GM18502 (cell line): Measurements from ENCODE around the gene CEP170B.
"Not testable (repeated sequence)": the region's sequence is repeated elsewhere in the genome, so short reads cannot be mapped to it uniquely, and the experiment has no call there.

Experiments
- ATAC-seq: cut with Tn5 transposase; IDR thresholded peaks from one replicate; pipeline ENCODE4 v1.9.1; 2021; ENCODE audit warnings: mild to moderate bottlenecking; ENCODE audit not compliant: unreplicated experiment, poor library complexity

CEP170B gene

DNA sequence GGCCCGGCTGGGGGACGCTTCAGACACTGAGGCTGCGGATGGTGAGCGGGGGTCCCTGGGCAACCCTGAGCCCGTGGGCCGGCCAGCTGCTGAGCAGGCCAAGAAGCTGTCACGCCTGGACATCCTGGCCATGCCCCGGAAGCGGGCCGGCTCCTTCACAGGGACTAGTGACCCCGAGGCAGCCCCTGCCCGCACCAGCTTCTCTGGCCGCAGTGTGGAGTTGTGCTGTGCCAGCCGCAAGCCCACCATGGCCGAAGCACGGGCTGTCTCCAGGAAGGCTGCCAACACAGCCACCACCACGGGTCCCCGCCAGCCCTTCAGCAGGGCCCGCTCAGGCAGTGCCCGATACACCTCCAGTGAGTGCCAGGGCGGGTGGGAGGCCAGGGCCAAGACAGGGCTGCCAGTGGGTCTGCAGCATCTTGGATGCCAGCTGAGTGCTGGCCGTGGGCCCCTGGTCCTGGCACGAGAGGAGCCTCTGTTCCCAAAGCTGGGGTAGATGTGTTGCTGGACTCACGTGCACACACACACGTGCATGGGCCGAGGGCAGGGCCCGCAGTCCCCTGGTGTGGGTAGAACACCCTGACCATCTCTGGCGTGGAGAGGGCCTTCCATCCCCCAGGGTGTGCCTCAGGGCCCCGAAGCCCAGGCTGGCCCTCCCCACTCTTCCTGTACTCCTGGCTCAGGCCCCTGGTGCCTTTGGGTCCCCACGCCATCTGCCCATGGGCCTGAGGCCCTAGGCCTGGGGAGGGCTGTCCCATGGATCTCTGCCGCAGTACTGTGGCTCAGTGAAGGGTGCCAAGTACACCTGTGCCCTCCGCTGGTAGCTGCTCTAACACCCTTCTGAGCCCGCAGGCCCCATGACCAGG is 22.8 kb downstream of the CEP170B start:
- no peak for ATAC-seq

DNA sequence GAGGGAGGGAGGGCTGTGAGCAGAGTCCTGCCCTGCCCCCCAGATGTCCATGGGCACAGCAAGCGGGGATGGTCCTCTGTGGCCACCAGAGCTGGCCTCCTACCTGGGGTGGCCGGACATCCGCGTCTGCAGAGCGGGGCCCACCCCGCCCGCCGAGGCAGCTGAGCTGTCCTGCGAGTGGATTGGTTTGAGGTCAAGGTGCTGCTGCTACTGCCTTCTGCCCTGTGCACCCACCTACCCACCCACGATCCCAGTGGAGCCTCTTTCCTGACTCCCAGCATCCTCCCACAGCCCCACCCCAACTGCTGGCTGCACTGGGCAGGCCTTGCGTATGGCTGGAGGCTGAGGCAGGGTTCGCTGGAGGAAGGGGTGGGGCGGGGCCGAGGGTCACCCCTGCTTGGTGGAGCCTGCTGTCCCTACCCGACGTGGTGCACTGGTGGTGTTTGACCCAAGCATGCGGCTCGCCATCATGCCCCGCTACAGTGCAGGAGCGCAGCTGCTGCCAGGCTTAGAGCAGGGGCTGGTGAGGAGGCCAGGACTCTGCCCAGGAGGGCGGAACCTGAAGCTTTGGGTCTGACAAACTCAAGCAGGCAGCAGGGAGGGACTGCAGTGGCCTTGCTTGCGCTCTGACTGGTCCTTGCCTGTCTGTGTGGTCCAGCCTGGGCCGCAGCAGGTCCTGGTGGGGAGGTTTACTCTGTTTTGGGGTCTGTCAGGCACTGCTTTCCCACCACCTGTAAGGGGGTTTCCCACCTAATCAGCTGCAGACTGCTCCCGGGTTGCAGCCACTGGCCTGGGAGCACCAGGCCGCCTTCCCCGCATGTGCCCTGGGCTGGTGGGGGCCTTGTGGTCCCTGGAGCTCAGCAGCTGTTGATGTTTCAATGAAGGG is 23.7 kb downstream of the CEP170B start:
- ATAC-seq, result no peak

DNA sequence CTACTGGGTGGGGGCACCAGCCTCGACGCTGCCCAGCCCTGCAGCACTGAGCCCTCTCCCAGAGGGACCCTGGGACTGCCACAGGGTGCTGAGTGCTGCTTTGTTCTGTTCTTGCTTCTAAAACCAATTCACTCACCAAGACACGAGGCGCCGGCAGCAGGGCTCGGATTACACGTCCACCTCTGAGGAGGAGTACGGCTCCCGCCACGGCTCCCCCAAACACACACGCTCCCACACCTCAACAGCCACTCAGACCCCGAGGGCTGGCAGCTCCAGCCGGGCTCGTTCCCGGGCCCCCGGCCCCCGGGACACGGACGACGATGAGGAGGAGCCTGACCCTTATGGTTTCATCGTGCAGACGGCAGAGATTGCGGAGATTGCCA is 24.3 kb downstream of the CEP170B start:
- ATAC-seq, result no peak

- ATAC-seq, result not testable (repeated sequence)
Measured at GRCh38 chr14:104890292-104890691, 25.2 kb downstream of the CEP170B start.

DNA sequence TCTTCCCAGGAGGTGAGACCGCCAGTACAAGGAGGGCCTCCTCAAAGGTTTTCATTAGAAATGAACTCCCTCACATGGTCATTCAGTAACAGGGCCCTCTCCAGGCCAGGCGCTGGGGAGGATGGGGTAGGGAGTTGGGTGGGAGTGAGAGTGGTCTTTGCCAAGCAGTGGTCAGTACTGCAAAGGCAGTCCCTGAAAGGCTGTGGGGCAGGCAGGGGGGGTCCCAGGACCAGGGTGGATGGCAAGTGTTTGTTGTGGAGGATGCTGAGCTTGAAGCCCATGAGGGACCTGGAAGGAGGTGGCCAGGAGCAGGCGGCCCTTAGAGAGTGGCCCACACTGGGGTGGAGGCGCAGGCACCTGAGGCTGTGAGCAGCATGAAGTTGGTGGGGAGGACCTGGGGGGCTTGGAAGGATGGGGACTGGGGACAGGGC is 26.1 kb downstream of the CEP170B start:
- ATAC-seq, result no peak

- no peak for ATAC-seq
Measured at GRCh38 chr14:104891664-104892530, 26.8 kb downstream of the CEP170B start.

- no peak for ATAC-seq
Measured at GRCh38 chr14:104892531-104893434, 27.7 kb downstream of the CEP170B start.

GRCh38 chr14:104893435-104894207 is 28.6 kb downstream of the CEP170B start:
- ATAC-seq, result no peak

DNA sequence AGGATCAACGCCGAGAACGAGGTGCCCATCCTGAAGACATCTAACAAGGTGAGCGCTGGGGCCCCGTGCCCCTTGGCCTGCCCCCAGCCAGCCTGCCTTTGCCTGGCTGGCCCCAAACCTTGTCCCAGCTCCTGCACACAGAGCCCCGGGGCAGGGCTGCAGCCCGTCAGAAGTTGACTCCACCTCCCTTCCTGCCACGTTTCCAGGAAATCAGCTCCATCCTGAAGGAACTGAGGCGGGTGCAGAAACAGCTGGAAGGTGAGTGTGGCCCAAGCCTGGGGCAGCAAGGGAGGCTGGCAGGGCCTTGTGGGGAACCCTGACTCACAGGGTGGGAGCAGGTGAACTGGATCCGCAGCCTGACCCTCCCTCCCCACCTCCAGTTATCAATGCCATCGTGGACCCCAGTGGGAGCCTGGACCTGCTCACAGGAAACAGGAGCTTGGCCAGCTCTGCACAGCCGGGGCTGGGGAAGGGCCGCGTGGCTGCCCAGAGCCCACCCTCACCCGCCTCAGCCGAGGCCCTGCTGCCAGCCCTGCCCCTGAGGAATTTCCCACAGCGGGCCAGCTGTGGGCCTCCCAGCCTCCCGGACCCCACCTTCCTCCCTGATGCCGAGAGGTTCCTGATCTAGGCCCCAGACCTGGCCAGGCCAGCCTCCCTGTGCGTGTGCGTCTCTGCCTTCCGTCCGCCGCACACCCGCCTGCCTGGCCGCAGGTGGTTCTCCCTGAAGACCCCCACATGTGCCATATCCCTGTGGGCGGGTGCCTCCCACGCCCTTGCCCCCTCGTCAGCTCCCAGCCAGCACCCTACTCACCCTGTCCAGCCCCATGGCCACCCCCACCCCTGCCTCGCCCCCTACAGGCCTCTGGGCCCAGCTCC is 29.5 kb downstream of the CEP170B start:
- no peak for ATAC-seq

DNA sequence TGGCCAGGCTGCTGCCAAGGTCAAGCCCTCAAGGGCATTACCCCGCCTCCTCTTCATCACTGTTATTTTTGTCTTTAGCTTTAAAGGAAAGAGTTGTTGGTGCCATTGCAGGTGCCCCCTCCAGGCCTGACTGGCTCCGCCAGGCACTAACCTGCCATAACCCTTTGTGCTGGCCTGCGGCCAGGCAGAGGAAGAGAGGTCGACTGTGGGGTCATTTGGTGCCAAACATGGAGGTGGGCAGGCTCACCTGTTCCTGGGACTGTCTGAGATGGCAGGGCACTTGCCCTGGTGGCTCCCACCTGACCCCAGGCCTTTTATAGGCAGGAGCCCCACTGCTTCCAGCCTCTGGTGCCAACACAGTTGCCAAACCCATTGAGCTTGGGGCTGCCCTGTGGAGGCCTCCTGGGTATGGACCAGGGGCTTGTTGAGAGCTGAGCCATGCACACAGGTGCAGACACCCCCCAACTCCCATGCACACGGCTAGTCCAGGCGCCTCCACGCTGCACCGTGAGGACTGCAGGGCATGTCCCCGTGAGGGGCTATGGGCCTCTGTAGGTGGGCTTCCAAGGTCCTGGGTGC is 30.2 kb downstream of the CEP170B start:
- no peak for ATAC-seq

DNA sequence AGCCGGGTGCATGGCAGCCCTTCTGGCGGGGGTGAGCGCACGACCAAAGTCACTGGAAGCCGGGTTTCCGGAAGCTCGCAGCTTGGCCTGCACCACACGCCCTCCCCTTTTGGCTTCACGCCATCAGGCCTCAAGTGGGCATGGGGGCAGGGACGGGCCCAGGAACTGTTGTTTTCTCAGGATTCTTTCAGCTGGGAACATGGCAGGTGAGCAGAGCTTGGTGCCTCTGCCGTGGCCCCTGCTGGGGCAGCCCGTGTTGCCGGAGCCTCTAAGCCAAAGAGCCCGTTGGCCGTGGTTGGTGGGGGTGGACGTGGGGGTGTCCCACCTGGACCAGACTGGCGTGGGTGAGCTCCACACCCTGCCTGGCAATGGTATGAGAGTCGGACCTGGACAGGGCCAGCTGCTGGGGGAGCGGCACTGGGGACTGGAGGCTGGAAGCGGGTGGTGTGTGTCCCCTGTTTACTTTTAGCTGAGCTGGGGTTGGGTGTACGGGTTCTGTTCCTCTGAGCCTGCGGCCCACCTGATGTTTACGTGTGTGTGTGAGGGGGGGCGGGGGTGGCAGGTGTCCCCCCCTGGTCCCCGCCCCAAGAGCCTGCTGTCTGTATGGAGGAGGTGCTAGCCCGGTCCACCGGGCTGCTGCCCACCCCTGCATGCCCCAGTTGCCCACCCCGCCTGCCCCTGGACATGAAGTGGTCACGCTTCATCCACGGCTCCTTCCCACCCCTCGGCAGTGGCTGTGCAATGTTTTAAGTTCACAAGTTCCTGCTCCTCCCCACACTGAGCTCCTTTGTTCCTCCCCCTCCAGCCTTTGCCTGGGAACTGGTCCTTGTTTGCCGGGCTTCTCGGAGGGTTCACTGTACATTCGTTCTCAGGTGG is 31.0 kb downstream of the CEP170B start:
- no peak for ATAC-seq

GRCh38 chr14:104897330-104898194 is 32.5 kb downstream of the CEP170B start:
- ATAC-seq, result no peak

GRCh38 chr14:104898195-104898558 is 33.1 kb downstream of the CEP170B start:
- no peak for ATAC-seq

DNA sequence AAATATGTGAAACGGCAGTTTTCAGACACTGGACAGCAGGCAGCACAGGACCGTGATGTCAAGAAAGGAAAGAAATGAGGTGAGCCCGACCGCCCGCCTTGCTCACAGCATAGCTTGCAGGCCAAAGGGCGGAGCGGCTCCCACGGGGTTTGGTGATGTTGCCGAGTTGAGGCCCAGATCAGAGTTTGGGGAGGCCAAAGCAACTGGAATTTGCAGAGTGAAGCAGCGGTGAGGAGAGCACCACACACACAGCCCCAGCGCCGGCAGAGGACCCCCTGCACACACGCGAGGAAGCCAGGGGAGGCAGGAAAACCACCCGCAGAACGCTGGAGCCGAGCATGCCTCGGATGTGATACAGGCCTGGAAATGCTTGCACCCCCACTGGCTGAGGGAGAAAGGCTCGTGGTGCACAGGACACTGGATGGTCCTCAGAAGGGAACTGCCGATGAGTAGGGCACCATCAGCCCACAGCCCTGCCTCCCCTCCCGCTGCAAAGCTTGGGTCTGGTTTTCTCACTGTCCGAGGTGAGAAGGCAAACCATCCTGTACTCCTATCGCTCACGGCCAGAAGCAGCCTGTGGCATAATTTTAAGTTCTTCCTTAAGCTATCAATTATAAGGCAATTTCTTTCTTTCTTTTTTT is 33.9 kb downstream of the CEP170B start:
- no peak for ATAC-seq

- no peak for ATAC-seq
Measured at GRCh38 chr14:104899781-104900180, 34.7 kb downstream of the CEP170B start.
